Left lung (tissue), 10 donors: ENCODE data around the gene B3GNT3. TPM values are rescaled to one million over a fixed set of nuclear protein-coding genes. Genes with fewer than 3 reads are reported as not detected.

Experiments used
- ATAC-seq: fragments of 200-7000 bp; cut with Tn5 transposase; one replicate; pipeline ENCODE4 v1.9.1; 2020; ENCODE audit warnings: moderate library complexity
- DNase-seq, 4 donors: peaks; one replicate each; pipeline ENCODE4 v3.0.0-alpha.2; 2013 to 2020
- H3K27ac ChIP-seq, 2 donors: fragments of 200-600 bp; sonication (generic) in 1 of 2; one replicate each; pipeline versions ENCODE4 v1.5.0 to v1.8.0; 2020 to 2021
- H3K27me3 ChIP-seq, 2 donors: fragments of 200-600 bp; sonication (generic) in 1 of 2; one replicate each; pipeline versions ENCODE4 v1.5.0 to v1.8.0; 2020 to 2021
- H3K36me3 ChIP-seq, 2 donors: fragments of 200-600 bp; sonication (generic) in 1 of 2; one replicate each; pipeline versions ENCODE4 v1.5.0 to v1.8.0; 2020 to 2021
- H3K4me1 ChIP-seq, 2 donors: fragments of 200-600 bp; one replicate each; pipeline ENCODE4 v1.8.0; 2021
- H3K4me3 ChIP-seq, 2 donors: fragments of 200-600 bp; sonication (generic) in 1 of 2; one replicate each; pipeline versions ENCODE4 v1.5.0 to v1.8.0; 2020 to 2021; ENCODE audit warnings: mild to moderate bottlenecking in 1 of 2
- H3K9me3 ChIP-seq, 2 donors: fragments of 200-600 bp; sonication (generic) in 1 of 2; one replicate each; pipeline versions ENCODE4 v1.5.0 to v1.8.0; 2020 to 2021
- intact Hi-C, 2 donors: fragments of 100-400 bp; cut with DNase I; formaldehyde crosslinking; loops; one replicate each; pipeline versions ENCODE4 v1.11.2 to v1.14.2; 2022
- polyA plus RNA-seq, 6 donors: library from polyadenylated mRNA; unstranded; fragments of 120-200 nt; gene quantifications; one replicate each; pipeline ENCODE4 v1.2.1, GENCODE V29; 2013; ENCODE audit not compliant: insufficient read length in 6 of 6
- total RNA-seq, 2 donors: library from RNA; stranded (reverse); fragmentation: NEBNext Ultra II Directional; extraction: Animal tissue kit (Norgen Biotek cat#: 25700); gene quantifications; one replicate each; pipeline ENCODE4 v1.2.1, GENCODE V29; 2021
- TF ChIP-seq, protein P1 (sequence below), 2 donors: fragments of 200-600 bp; sonication (generic) in 1 of 2; IDR thresholded peaks; one replicate each; pipeline versions ENCODE4 v1.5.0 to v1.8.0; 2021; ENCODE audit warnings: antibody characterized with exemption in 2 of 2
- donor health status: DM: no; HTN: yes; CAD: no.
- donor health status: DM: no; HTN: no; CAD: no.

The B3GNT3 gene
- total and polyA plus RNA-seq, 8 donors: 0.12 to 5.2 (median 1.1) TPM; not detected in 4

DNA sequence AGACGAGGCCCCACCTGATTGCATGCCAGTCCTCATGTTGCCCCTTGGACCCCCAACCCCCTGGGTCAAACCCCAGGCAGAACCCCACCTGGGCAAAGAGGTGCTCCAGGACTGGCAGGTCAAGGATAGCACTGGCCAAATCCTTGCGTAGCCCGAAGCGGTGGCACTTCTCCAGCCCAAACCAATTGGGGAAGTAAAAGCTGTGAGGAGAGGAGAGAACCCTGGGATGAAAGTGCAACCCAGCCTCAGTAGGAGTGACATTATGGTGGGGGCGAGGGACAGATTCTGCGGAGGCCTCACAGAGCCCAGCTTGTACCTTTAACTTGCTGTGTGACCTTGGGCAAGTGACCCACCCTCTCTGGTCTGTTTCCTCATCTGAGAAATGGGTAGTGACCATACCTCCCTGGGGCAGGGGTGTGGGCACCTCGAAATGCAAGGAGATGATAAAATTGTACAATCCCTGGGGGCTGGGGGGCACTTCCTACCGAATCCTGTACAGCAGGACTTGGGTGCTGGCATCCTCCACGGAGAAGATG, 48.4 kb downstream of the B3GNT3 start:
- no peak for DNase-seq
- intact Hi-C loops: no loop called here
- H3K36me3 ChIP-seq: peaks cover 0 to 55% of the 10 kb centered on the region in 2 donors
- TF ChIP-seq, protein P1, sequence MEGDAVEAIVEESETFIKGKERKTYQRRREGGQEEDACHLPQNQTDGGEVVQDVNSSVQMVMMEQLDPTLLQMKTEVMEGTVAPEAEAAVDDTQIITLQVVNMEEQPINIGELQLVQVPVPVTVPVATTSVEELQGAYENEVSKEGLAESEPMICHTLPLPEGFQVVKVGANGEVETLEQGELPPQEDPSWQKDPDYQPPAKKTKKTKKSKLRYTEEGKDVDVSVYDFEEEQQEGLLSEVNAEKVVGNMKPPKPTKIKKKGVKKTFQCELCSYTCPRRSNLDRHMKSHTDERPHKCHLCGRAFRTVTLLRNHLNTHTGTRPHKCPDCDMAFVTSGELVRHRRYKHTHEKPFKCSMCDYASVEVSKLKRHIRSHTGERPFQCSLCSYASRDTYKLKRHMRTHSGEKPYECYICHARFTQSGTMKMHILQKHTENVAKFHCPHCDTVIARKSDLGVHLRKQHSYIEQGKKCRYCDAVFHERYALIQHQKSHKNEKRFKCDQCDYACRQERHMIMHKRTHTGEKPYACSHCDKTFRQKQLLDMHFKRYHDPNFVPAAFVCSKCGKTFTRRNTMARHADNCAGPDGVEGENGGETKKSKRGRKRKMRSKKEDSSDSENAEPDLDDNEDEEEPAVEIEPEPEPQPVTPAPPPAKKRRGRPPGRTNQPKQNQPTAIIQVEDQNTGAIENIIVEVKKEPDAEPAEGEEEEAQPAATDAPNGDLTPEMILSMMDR (IDR thresholded peaks at IDR 0.05): no peak
- peaks cover 0 to 33% of the 10 kb centered on the region in 2 donors for H3K27me3 ChIP-seq
- H3K4me1 ChIP-seq: peaks cover 0 to 53% of the 10 kb centered on the region in 2 donors
- H3K4me3 ChIP-seq: no peak overlapping the region
- no peak for ATAC-seq
- H3K27ac ChIP-seq: no peak overlapping the region
- no peaks in the 10 kb centered on the region for H3K9me3 ChIP-seq

DNA sequence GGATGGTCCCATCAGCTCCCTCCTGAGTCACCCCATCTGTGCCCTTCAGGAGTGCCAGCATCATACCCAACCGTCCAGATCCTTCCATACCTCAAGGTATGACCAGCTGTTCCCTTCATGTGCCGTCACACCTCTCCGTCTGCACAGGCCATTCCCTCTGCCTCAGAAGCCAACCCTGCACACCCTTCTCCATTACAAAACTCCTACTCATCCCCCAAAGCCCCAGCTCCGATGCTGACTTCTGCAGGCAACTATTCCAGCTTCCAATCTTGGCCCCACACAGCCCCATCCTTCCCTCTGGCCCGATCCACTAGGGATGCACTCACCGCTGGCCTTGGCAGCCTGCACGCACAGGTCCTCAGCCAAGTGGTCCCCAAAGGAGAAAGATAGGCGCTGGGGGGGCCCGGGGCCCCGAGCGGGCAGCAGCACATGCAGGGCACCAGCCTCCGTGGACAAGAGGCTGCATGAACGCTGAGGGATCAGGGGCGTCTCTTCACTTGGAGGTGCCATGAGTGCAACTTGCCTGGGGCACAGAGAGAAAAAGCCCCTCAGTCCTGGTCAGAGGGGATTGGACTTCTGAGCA, 49.1 kb downstream of the B3GNT3 start:
- no peaks in the 10 kb centered on the region for H3K9me3 ChIP-seq
- H3K4me1 ChIP-seq: peaks cover 0 to 59% of the 10 kb centered on the region in 2 donors
- intact Hi-C loops: no loop called here
- H3K27ac ChIP-seq: no peak overlapping the region
- peaks cover 0 to 33% of the 10 kb centered on the region in 2 donors for H3K27me3 ChIP-seq
- peaks cover 0 to 49% of the 10 kb centered on the region in 2 donors for H3K36me3 ChIP-seq
- DNase-seq (no peak), ATAC-seq (no peak)
- TF ChIP-seq, protein P1 (IDR thresholded peaks at IDR 0.05): no peak
- no peak overlapping the region for H3K4me3 ChIP-seq

DNA sequence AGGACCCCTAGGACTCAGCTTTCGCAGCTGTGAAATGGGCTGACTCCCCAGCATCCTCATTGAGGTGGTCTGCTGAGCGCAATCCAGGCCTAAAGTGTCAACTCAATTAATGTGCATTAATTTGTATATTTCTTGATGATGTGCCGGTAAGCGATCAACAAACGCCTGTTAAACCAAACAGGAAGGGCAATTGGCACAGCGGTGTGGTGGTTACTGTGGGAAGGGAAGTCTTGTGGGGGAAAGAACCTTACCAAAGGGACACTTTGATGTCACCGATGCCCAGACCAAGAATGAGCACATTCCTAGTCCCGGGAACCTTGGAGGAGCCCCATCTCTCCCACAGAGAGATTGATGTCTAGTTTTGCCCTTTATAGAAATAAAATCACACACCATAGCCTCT, 51.2 kb downstream of the B3GNT3 start:
- intact Hi-C loops: no loop called here
- TF ChIP-seq, protein P1 (IDR thresholded peaks at IDR 0.05): no peak
- Histone ChIP-seq H3K9me3 (no peaks in the 10 kb centered on the region), H3K36me3 (peaks cover 0 to 27% of the 10 kb centered on the region in 2 donors), H3K27ac (peak overlapping the region in 1 of 2 donors; percentile 96), H3K4me1 (peaks cover 0 to 81% of the 10 kb centered on the region in 2 donors), H3K4me3 (peak overlapping the region in 1 of 2 donors; percentile 53), H3K27me3 (peaks cover 0 to 20% of the 10 kb centered on the region in 2 donors)
- DNase-seq: no peak
- ATAC-seq: no peak

GRCh38 chr19:17847538-17848366, 52.8 kb downstream of the B3GNT3 start, which contains the start of gene JAK3:
Gene JAK3 (minus strand): TSS chr19:17847982. CDS start chr19:17844417, 3,565 bp downstream.
- Histone ChIP-seq H3K27me3 (peaks cover 0 to 4% of the 10 kb centered on the region in 2 donors), H3K9me3 (no peaks in the 10 kb centered on the region), H3K4me1 (peaks cover 0 to 80% of the 10 kb centered on the region in 2 donors), H3K36me3 (peaks cover 0 to 11% of the 10 kb centered on the region in 2 donors), H3K27ac (peak within 1 kb of the TSS; percentile 85 to 96), H3K4me3 (peak within 1 kb of the TSS; percentile 32 to 53)
- intact Hi-C loops: no loop called here
- DNase-seq: peak; percentile 53 to 91 (median 72)
- peak; percentile 62 for ATAC-seq
- TF ChIP-seq, protein P1 (IDR thresholded peaks at IDR 0.05): no peak
